GM15510 (cell line): Measurements from ENCODE around the gene NOB1.

Experiments used
- POLR2A ChIP-seq: IDR thresholded peaks from 3 replicates; pipeline ENCODE4 v1.6.1; 2011; ENCODE audit warnings: borderline replicate concordance; ENCODE audit not compliant: insufficient read length; ENCODE audit errors: extremely low read depth

NOB1 gene

DNA sequence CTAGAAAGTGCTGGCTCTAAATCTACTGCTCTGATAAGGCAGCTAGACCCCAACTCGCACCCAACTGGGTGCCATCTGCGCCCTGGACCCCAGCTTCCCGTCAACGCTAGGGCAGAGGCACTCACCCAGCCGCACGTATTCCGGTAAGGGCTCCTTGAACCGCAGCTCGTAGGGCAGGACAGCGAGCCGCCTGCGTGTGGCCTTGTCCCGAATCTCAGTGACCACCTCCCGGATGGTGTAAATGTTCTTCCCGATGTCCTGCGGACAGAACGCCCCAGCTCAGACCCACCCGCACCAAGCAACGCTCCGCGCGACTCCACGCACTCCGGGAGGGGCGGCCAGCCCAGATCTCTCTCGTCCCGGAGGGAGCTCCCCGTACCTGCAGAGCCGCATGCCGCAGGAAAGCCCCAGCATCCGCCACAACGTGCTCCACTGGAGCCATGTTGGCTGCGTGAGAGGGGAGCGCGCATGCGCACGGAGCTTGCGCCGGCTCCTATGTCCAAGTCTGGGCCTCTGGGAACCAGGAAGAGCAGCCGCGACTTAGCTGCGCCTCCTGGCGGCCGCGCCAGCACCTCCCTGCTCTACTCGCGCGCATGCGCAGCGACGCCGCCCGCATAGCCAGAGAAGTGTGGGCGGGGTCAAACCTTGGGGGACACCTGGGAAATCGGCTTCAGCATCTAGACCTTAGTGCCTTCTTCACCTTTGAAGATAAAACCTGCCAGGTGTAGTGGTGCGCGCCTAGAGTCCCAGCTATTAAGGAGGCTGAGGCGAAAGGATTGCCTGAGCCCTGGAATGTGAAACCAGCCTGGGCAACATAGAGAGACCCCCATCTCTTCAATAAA, at the start of gene NOB1:
Gene NOB1 (minus strand): TSS at position 458 of the 842 bp plus-strand sequence. CDS start 16 bp downstream, at position 442.
- TF ChIP-seq POLR2A: peak; percentile 97

GRCh38 chr16:69804297-69804696, 49.6 kb upstream of the NOB1 start:
- no peak for TF ChIP-seq POLR2A

GRCh38 chr16:69799611-69800031, 44.9 kb upstream of the NOB1 start:
- no peak for TF ChIP-seq POLR2A

GRCh38 chr16:69798466-69798865, 43.7 kb upstream of the NOB1 start:
- no peak for TF ChIP-seq POLR2A

GRCh38 chr16:69796285-69797118, 41.8 kb upstream of the NOB1 start:
- TF ChIP-seq POLR2A: no peak

- no peak for TF ChIP-seq POLR2A
These were observed 39.8 kb upstream of the NOB1 start for GRCh38 chr16:69794486-69794885.

GRCh38 chr16:69793526-69793925, 38.8 kb upstream of the NOB1 start:
- no peak for TF ChIP-seq POLR2A

GRCh38 chr16:69787883-69788282, 33.2 kb upstream of the NOB1 start:
- TF ChIP-seq POLR2A: no peak

DNA sequence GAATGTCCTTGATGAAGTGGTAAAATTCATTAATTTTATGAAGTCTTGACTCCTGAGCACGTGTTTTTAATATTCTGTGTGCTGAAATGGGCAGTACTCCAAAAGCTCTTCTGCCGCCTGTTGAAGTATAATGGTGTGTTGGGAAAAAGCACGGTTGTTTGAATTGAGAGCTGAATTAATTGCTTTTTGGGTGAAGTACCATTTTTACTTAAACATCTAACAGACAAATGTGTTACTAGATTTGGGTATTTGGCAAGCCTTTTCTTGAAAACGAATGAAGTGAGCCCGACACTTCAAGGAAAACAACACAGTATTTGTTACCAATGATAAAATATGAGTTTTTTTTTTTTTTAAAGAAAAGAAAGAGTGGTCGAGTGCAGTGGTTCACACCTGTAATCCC, 29.9 kb upstream of the NOB1 start:
- no peak for TF ChIP-seq POLR2A

DNA sequence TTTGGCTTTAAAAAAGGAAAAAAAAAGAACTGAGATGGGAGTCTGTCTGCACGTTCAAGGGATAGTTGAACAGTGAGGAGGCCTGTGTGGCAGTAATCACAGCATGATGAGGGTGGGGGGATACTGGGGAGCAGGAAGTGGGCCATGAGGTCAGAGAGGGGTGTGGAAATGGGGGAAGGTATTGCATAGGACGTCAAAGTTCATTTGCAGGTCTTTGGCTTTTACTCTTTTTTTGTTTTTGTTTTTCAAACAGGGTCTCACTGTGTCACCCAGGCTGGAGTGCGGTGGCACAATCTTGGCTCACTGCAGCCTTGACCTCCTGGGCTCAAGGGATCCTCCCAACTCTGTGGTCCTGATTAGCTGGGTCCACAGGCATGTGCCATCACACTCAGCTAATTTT, 26.4 kb upstream of the NOB1 start:
- TF ChIP-seq POLR2A: no peak

DNA sequence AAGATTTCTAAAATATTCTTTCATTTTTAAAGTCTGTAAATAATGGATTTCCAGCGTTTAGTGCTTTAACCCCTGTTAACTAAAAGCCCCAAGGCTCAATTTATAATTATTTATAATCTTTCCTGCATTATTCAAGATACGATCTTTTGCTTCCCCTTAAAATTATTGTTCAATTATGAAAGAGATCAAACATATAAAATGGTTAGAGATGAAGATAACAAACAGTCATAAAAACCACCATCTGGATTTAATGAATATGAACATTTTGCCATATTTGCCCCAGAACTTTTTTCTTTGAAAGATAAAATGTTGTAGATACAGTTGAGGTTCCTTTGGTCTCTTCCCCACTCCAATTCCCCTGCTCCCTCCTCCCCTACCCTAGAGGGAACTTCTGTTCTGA, 25.0 kb upstream of the NOB1 start:
- TF ChIP-seq POLR2A: no peak

- TF ChIP-seq POLR2A: no peak
These were observed 20.8 kb upstream of the NOB1 start for GRCh38 chr16:69775563-69775962.

- TF ChIP-seq POLR2A: no peak
These were observed 18.7 kb upstream of the NOB1 start for GRCh38 chr16:69773260-69773947.

GRCh38 chr16:69771651-69771967, 16.9 kb upstream of the NOB1 start:
- TF ChIP-seq POLR2A: no peak

DNA sequence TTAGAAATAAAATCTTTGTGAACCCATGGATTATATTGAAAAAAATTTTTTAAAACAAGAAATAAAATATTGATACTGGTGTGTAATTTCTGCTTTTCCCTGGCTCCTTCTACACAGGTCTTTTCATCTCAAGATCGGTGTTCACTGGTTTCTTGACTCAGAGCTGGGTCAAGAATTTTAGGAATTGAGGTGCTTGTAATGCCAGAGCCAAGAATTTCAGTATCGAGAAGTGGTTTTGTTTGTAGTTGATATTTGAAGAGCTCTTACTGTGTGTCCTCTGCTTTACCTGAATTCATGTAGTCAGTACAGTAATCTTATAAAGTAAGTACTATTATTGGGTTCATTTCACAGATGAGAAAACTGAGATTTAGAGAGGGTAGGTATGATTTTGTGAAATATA, 14.7 kb upstream of the NOB1 start:
- TF ChIP-seq POLR2A: no peak
